Cardiac muscle cell (in vitro differentiated cells and primary cell): ENCODE measurements around the gene DLEC1. TPM values are rescaled to one million over a fixed set of nuclear protein-coding genes. Genes with fewer than 3 reads are reported as not detected.

Experiments used
- DNase-seq, 2 donors: peaks; one replicate each; pipeline versions ENCODE4 v3.0.0 to v3.0.0-alpha.2; 2010 to 2017; ENCODE audit warnings: low read depth in 1 of 2, low spot score in 1 of 2
- H3K27ac ChIP-seq: fragments of 200-600 bp; sonication (generic); 2 replicates; pipeline ENCODE4 v1.5.1; 2016
- H3K27me3 ChIP-seq: fragments of 200-600 bp; sonication (generic); 2 replicates; pipeline ENCODE4 v1.6.0; 2016; ENCODE audit warnings: control low read depth
- H3K36me3 ChIP-seq: fragments of 200-600 bp; sonication (generic); 2 replicates; pipeline ENCODE4 v1.5.1; 2016; ENCODE audit warnings: control low read depth
- H3K4me1 ChIP-seq: fragments of 200-600 bp; sonication (generic); 2 replicates; pipeline ENCODE4 v1.8.1; 2017; ENCODE audit warnings: low read depth, mild to moderate bottlenecking, mixed run types
- H3K4me3 ChIP-seq: fragments of 200-600 bp; sonication (generic); 2 replicates; pipeline ENCODE4 v1.5.1; 2016; ENCODE audit warnings: mild to moderate bottlenecking
- H3K9me3 ChIP-seq: fragments of 200-600 bp; sonication (generic); 2 replicates; pipeline ENCODE4 v1.5.1; 2017; ENCODE audit warnings: low read depth, mild to moderate bottlenecking, control low read depth
- polyA plus RNA-seq: library from polyadenylated mRNA; unstranded; fragments of >200 nt; fragmentation: Nextera tagmentation; extraction: Ambion mirVana; gene quantifications from 2 replicates; pipeline ENCODE4 v1.2.1, GENCODE V29; 2016
- total RNA-seq: library from RNA; depleted of rRNA; stranded (reverse); fragments of >200 nt; gene quantifications from 2 replicates; pipeline ENCODE4 v1.2.3, GENCODE V29; 2016
- TF ChIP-seq, protein P1 (sequence below): IDR thresholded peaks from 2 replicates; pipeline ENCODE4 v1.5.1; 2012; ENCODE audit warnings: low read depth, mild to moderate bottlenecking, low read length

The DLEC1 gene
- total and polyA plus RNA-seq, 2 experiments from 2014 or later = 0.15 TPM; not detected in 1

DNA sequence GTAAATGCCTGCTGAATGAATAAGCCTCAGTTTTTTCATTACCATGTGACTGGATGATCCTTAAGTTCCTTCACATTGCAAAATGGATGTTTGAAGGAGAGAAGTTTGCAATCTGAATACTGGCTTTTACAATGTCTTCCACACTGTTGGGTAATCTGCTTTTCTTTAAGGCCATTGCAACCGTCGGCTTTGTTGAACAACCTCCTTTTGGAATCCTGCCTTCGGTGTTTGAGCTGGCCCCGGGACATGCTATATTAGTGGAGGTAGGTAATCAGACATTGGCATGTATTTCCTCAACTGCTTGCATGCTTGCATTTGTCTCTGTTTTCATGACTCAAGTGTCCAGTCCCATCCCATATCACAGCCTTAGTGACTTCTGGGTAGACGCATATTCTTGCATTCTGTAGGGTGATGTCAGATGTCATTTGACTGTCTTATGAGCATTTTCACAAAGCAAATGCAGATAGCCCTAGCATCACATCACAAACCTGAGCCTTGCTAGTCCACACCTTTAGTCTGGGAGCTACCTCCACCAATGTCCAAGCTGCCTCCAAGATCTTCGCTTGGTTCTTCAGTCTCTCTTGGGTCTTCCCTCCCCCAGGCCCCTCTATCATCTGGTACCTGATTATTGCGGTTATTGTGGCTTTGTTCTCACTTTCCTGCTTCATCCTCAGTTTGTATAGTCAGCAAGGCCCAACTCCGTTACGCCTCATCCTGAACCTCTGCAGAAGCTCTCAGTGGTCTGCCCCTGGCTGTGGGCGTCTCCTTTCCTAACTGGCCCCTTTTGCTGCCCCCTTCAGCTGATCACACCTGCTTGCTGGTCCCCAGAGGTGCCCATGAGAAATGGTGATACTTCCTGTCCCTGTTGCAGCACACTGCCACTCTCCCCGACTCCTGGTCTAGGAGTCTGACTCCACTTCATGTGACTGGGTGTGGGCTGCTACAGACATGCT is 49.4 kb downstream of the DLEC1 start:
- H3K4me1 ChIP-seq = no peaks in the 10 kb centered on the region
- no peaks in the 10 kb centered on the region for H3K36me3 ChIP-seq
- H3K9me3 ChIP-seq = no peaks in the 10 kb centered on the region
- no peak for DNase-seq
- no peak overlapping the region for H3K4me3 ChIP-seq
- no peak overlapping the region for H3K27ac ChIP-seq
- peaks cover 5% of the 10 kb centered on the region for H3K27me3 ChIP-seq
- TF ChIP-seq, protein P1, sequence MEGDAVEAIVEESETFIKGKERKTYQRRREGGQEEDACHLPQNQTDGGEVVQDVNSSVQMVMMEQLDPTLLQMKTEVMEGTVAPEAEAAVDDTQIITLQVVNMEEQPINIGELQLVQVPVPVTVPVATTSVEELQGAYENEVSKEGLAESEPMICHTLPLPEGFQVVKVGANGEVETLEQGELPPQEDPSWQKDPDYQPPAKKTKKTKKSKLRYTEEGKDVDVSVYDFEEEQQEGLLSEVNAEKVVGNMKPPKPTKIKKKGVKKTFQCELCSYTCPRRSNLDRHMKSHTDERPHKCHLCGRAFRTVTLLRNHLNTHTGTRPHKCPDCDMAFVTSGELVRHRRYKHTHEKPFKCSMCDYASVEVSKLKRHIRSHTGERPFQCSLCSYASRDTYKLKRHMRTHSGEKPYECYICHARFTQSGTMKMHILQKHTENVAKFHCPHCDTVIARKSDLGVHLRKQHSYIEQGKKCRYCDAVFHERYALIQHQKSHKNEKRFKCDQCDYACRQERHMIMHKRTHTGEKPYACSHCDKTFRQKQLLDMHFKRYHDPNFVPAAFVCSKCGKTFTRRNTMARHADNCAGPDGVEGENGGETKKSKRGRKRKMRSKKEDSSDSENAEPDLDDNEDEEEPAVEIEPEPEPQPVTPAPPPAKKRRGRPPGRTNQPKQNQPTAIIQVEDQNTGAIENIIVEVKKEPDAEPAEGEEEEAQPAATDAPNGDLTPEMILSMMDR = no peak

DNA sequence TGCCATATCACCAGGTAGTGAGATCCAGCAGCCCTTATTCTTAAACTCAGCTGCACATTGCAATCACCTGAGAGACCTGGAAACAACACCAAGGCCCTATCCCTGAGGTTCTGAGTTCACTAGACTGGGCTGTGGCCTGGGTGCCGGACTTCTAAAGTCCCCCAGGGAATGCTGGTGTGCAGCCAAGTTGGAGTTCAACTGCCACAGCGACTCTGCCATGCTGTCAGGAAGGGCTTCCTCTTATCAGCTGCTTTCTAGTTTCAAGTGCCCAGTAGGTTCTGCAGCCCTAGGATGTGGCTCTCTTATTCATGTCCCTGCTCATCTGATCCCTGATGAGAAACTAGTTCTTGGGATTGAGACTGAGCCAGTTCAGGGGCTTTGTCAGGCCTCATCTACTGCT is 50.2 kb downstream of the DLEC1 start:
- Histone ChIP-seq H3K27ac (no peak overlapping the region), H3K36me3 (no peaks in the 10 kb centered on the region), H3K27me3 (peaks cover 5% of the 10 kb centered on the region), H3K4me3 (no peak overlapping the region), H3K4me1 (no peaks in the 10 kb centered on the region), H3K9me3 (no peaks in the 10 kb centered on the region)
- DNase-seq = peak in 1 of 2 donors; percentile 19
- TF ChIP-seq, protein P1 = no peak

DNA sequence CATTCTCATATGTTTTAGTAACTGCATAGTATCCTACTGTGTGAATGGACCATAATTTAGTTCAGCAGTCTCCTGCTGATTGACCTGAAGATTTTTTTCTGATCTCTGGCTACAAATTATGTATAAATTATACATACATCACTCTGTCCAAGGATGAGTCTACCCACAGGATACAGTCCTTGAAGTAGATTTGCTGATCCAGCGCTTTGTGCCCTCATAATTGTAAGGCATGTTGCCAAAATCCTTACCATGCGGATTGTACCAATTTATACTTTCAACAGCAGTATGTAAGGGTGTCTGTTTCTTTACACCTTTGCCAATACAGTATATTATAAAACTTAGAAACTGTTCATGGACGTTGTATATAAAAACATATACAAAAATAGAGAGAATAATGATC is 51.4 kb downstream of the DLEC1 start:
- TF ChIP-seq, protein P1 = no peak
- Histone ChIP-seq H3K4me1 (no peaks in the 10 kb centered on the region), H3K27me3 (peaks cover 5% of the 10 kb centered on the region), H3K36me3 (no peaks in the 10 kb centered on the region), H3K4me3 (no peak overlapping the region), H3K27ac (no peak overlapping the region), H3K9me3 (no peaks in the 10 kb centered on the region)
- DNase-seq = no peak

DNA sequence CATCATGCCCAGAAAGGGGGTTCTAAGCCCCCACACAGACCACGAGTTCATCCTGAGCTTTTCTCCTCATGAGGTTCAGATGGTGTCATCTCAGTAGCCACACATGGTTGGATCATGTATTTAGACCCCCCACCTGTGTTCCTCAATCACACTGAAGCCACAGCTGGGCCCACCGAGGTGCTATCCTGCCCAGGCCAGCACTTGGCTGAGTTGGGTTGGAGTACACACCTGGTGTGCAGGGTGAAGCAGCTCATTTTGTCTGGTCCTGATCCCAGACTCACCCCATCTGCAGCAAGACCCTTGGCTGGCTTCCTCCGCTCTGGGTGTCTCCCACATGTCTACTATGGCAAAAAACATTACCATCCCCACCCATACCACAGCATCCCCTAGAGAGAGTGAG is 56.0 kb downstream of the DLEC1 start:
- no peaks in the 10 kb centered on the region for H3K36me3 ChIP-seq
- no peak overlapping the region for H3K27ac ChIP-seq
- DNase-seq = no peak
- peaks cover 5% of the 10 kb centered on the region for H3K27me3 ChIP-seq
- H3K4me3 ChIP-seq = no peak overlapping the region
- TF ChIP-seq, protein P1 = no peak
- H3K4me1 ChIP-seq = peaks cover 8% of the 10 kb centered on the region
- H3K9me3 ChIP-seq = no peaks in the 10 kb centered on the region

DNA sequence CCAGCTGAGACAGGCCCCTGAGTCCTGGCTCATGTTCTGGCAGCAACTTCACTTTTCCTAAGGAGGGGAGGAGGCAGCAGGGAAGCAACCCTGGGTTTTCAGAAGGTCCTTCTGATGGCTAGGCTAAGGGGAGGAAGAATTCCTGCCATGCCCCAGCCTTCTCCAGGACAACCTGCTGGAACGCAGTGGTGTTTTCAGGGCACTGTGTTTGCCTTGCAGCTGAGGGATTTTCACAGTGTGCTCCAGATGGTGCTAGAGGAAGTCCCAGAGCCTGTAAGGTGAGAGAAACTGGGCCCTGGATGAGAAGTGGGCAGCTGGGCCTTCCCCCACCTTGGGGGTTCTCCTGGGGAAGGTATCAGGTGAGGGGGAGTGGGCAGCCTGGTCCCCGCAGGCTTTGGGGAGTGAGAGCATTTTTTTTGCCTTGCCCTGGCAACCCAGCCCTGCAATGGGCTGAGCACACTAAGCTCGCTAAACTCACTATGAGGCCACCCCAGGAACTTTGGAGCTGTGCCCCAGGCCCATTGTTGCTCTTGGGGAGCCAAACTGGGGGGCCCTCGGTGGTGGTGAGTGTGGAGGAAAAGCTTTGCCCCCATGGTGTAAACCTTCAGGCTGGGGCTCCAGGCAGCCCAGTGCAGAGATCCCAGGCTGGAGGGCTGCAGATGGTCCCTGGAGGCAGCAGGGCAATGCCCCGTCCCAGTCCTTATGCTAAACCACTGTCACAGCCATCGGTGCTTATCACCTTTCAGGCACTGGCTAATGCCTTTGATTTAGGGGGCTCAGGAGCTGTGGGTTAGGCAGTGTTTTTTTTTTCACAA is 56.9 kb downstream of the DLEC1 start:
- peaks cover 8% of the 10 kb centered on the region for H3K4me1 ChIP-seq
- peaks cover 5% of the 10 kb centered on the region for H3K27me3 ChIP-seq
- no peaks in the 10 kb centered on the region for H3K9me3 ChIP-seq
- no peak overlapping the region for H3K4me3 ChIP-seq
- TF ChIP-seq, protein P1 = no peak
- no peaks in the 10 kb centered on the region for H3K36me3 ChIP-seq
- no peak overlapping the region for H3K27ac ChIP-seq
- DNase-seq = no peak
